DOHH2 (cell line): Measurements from ENCODE around the gene TAF3.

Source experiments
- H3F3A ChIP-seq: fragments of 200-600 bp; sonication (generic), shearing (Covaris generic); 2 replicates; pipeline ENCODE4 v1.6.0; 2016; ENCODE audit warnings: antibody characterized with exemption, mild to moderate bottlenecking; ENCODE audit not compliant: control insufficient read depth, insufficient read depth
- H3K27ac ChIP-seq: fragments of 200-600 bp; sonication (generic); 2 replicates; pipeline ENCODE4 v1.5.1; 2014; ENCODE audit warnings: low read depth, mild to moderate bottlenecking, low read length, moderate library complexity
- H3K27me3 ChIP-seq: fragments of 200-600 bp; sonication (generic); 2 replicates; pipeline ENCODE4 v1.6.1; 2014; ENCODE audit warnings: mild to moderate bottlenecking, low read length, mixed read lengths; ENCODE audit not compliant: control insufficient read depth
- H3K36me3 ChIP-seq: fragments of 200-600 bp; sonication (generic); 2 replicates; pipeline ENCODE4 v1.6.1; 2014; ENCODE audit warnings: mild to moderate bottlenecking, low read length, moderate library complexity, mixed read lengths; ENCODE audit not compliant: control insufficient read depth
- H3K4me1 ChIP-seq: fragments of 200-600 bp; sonication (generic); 2 replicates; pipeline ENCODE4 v1.6.1; 2014; ENCODE audit warnings: mild to moderate bottlenecking, low read length, mixed read lengths; ENCODE audit not compliant: control insufficient read depth
- H3K4me2 ChIP-seq: fragments of 200-600 bp; sonication (generic); 2 replicates; pipeline ENCODE4 v1.6.0; 2014; ENCODE audit warnings: mild to moderate bottlenecking, low read length, moderate library complexity
- H3K4me3 ChIP-seq: fragments of 200-600 bp; sonication (generic); 2 replicates; pipeline ENCODE4 v1.5.1; 2014; ENCODE audit warnings: mild to moderate bottlenecking, low read length, mixed read lengths
- H3K79me2 ChIP-seq: fragments of 200-600 bp; sonication (generic); 2 replicates; pipeline ENCODE4 v1.6.1; 2014; ENCODE audit warnings: mild to moderate bottlenecking, low read length, mixed read lengths; ENCODE audit not compliant: control insufficient read depth
- H3K9me2 ChIP-seq: fragments of 200-600 bp; sonication (generic); replicated peaks from 2 replicates; pipeline ENCODE4 v1.6.1; 2014; ENCODE audit warnings: mild to moderate bottlenecking, low read length, mixed read lengths; ENCODE audit not compliant: control insufficient read depth
- H3K9me3 ChIP-seq: fragments of 200-600 bp; sonication (generic); 2 replicates; pipeline ENCODE4 v1.6.1; 2014; ENCODE audit warnings: antibody characterized with exemption, low read length, mixed read lengths; ENCODE audit not compliant: control insufficient read depth, insufficient read depth
- H4K20me1 ChIP-seq: fragments of 200-600 bp; sonication (generic); 2 replicates; pipeline ENCODE4 v1.6.0; 2014; ENCODE audit warnings: low read depth, mild to moderate bottlenecking, antibody characterized with exemption, low read length, moderate library complexity; ENCODE audit not compliant: control insufficient read depth, insufficient read depth
- EZH2phosphoT487 ChIP-seq: fragments of 200-600 bp; sonication (generic); IDR thresholded peaks from 2 replicates; pipeline ENCODE4 v1.6.1; 2017; ENCODE audit warnings: borderline replicate concordance, mild to moderate bottlenecking, antibody characterized with exemption, low read length, moderate library complexity, mixed read lengths
- TF ChIP-seq, protein P1 (sequence below): fragments of 200-600 bp; sonication (generic); IDR thresholded peaks from one replicate; pipeline ENCODE4 v1.5.1; 2014; ENCODE audit warnings: antibody characterized with exemption, mild to moderate bottlenecking, low read depth, low read length; ENCODE audit not compliant: poor library complexity, severe bottlenecking

Gene TAF3

DNA sequence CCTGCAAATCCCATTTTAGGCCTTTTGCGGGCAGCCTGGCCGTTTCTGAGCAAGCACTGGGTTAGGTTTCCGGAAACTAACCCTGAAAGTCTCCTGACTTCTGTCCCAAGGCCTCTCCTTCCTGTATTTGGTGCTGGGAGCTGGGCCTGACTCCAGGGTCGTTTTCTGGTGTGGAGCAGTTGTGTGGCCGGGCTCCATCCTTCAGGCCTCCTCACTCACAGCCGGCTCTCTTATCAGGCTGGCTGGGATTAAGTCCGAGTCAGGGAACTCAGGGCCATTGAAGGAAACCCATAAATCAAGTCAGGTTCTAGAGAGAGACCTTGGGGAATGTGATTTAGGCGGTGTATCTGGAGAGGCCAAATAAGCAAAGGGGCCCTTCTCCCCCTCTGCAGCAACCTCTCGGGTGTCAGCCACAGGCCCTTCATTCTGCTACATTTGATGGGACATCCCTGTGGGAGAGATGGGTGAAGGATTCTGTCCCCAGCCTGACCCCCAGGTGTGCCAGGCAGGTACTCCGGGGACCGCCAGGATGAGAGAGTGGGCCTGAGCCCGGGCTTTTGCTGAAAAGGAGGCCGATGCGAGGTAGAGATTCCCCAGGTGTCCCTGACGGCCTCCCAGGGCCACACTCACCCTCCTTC is 239.4 kb downstream of the TAF3 start:
- no peak overlapping the region for H3K27ac ChIP-seq
- no peaks in the 10 kb centered on the region for H3K79me2 ChIP-seq
- H3K4me1 ChIP-seq, result peaks cover 6% of the 10 kb centered on the region; the same call in 1 of the 2 replicates
- H3K36me3 ChIP-seq, result no peaks in the 10 kb centered on the region
- no peaks in the 10 kb centered on the region for H3F3A ChIP-seq
- H3K4me3 ChIP-seq, result no peak overlapping the region
- no peaks in the 10 kb centered on the region; the same call in 1 of the 2 replicates for H3K27me3 ChIP-seq
- no peak for TF ChIP-seq EZH2phosphoT487
- TF ChIP-seq, protein P1, sequence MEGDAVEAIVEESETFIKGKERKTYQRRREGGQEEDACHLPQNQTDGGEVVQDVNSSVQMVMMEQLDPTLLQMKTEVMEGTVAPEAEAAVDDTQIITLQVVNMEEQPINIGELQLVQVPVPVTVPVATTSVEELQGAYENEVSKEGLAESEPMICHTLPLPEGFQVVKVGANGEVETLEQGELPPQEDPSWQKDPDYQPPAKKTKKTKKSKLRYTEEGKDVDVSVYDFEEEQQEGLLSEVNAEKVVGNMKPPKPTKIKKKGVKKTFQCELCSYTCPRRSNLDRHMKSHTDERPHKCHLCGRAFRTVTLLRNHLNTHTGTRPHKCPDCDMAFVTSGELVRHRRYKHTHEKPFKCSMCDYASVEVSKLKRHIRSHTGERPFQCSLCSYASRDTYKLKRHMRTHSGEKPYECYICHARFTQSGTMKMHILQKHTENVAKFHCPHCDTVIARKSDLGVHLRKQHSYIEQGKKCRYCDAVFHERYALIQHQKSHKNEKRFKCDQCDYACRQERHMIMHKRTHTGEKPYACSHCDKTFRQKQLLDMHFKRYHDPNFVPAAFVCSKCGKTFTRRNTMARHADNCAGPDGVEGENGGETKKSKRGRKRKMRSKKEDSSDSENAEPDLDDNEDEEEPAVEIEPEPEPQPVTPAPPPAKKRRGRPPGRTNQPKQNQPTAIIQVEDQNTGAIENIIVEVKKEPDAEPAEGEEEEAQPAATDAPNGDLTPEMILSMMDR, result no peak
- H4K20me1 ChIP-seq, result no peaks in the 10 kb centered on the region
- H3K9me3 ChIP-seq, result no peaks in the 10 kb centered on the region; the same call in 1 of the 2 replicates
- no peaks in the 10 kb centered on the region for H3K9me2 ChIP-seq
- no peak overlapping the region for H3K4me2 ChIP-seq

DNA sequence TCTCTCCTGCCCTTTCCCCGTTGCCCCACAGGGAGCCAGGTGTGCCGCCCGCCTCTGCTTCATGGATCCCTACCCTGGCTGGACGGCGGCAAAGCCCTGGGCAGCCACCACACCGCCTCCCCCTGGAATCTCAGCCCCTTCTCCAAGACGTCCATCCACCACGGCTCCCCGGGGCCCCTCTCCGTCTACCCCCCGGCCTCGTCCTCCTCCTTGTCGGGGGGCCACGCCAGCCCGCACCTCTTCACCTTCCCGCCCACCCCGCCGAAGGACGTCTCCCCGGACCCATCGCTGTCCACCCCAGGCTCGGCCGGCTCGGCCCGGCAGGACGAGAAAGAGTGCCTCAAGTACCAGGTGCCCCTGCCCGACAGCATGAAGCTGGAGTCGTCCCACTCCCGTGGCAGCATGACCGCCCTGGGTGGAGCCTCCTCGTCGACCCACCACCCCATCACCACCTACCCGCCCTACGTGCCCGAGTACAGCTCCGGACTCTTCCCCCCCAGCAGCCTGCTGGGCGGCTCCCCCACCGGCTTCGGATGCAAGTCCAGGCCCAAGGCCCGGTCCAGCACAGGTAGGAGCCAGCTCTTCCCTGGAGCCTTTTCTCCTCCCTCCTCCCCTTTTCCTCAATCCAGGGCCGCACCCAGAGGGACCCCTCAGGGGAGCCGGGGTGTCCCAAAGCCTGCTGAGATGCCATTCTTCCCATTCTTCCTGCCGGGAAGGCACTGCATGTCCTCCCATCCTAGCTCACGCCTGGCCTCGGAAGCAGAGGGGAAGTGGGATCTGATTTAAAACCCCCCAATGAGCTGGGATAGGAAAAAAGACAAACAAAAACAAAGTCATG is 240.2 kb downstream of the TAF3 start:
- H3K9me3 ChIP-seq, result no peaks in the 10 kb centered on the region
- TF ChIP-seq, protein P1, result no peak
- TF ChIP-seq EZH2phosphoT487, result no peak
- H3K4me2 ChIP-seq, result no peak overlapping the region
- no peaks in the 10 kb centered on the region for H3K9me2 ChIP-seq
- H3K4me1 ChIP-seq, result peaks cover 6% of the 10 kb centered on the region; the same call in 1 of the 2 replicates
- no peak overlapping the region for H3K27ac ChIP-seq
- H3K36me3 ChIP-seq, result no peaks in the 10 kb centered on the region
- no peaks in the 10 kb centered on the region for H3F3A ChIP-seq
- H3K4me3 ChIP-seq, result no peak overlapping the region
- H3K27me3 ChIP-seq, result no peaks in the 10 kb centered on the region; the same call in 1 of the 2 replicates
- no peaks in the 10 kb centered on the region for H4K20me1 ChIP-seq
- no peaks in the 10 kb centered on the region for H3K79me2 ChIP-seq

- Histone ChIP-seq H3K9me2 (no peaks in the 10 kb centered on the region), H3K4me2 (0 out of 2 replicates have a peak overlapping the region, but pooled peaks have one; percentile 18)
These were observed 241.1 kb downstream of the TAF3 start for GRCh38 chr10:8059191-8059936.

More at GRCh38 chr10:8059191-8059936, 241.1 kb downstream of the TAF3 start:
- H3K36me3 ChIP-seq, result no peaks in the 10 kb centered on the region
- no peak overlapping the region for H3K4me3 ChIP-seq
- H3K4me1 ChIP-seq, result peaks cover 6% of the 10 kb centered on the region; the same call in 1 of the 2 replicates
- H3K9me3 ChIP-seq, result no peaks in the 10 kb centered on the region
- H3K27ac ChIP-seq, result no peak overlapping the region
- H4K20me1 ChIP-seq, result no peaks in the 10 kb centered on the region
- TF ChIP-seq EZH2phosphoT487, result no peak
- TF ChIP-seq, protein P1, result no peak
- H3K79me2 ChIP-seq, result no peaks in the 10 kb centered on the region
- no peaks in the 10 kb centered on the region for H3F3A ChIP-seq
- H3K27me3 ChIP-seq, result no peaks in the 10 kb centered on the region; the same call in 1 of the 2 replicates
